Heart right ventricle (tissue), 16 donors: ENCODE results near the gene KRT81. TPM values are rescaled to one million over a fixed set of nuclear protein-coding genes. Genes with fewer than 3 reads are reported as not detected.
"Not testable (repeated sequence)": the region's sequence is repeated elsewhere in the genome, so short reads cannot be mapped to it uniquely, and the experiment has no call there.

ENCODE experiments used
- ATAC-seq, 8 donors: fragments of 200-7000 bp; cut with Tn5 transposase; one replicate each; pipeline ENCODE4 v1.9.1; 2020; ENCODE audit warnings: mild to moderate bottlenecking in 8 of 8, moderate library complexity in 8 of 8, moderate number of reproducible peaks in 1 of 8
- DNase-seq, 2 donors: peaks; one replicate each; pipeline ENCODE4 v3.0.0-alpha.2; 2020
- H3K27ac ChIP-seq, 10 donors: fragments of 200-600 bp; sonication (generic) in 2 of 10; one replicate each; pipeline versions ENCODE4 v1.5.0 to v1.8.0; 2020 to 2022; ENCODE audit warnings: mild to moderate bottlenecking in 3 of 10
- H3K27me3 ChIP-seq, 7 donors: fragments of 200-600 bp; one replicate each; pipeline ENCODE4 v1.8.0; 2021 to 2022; ENCODE audit warnings: mild to moderate bottlenecking in 2 of 7
- H3K36me3 ChIP-seq, 9 donors: fragments of 200-600 bp; sonication (generic) in 1 of 9; one replicate each; pipeline versions ENCODE4 v1.5.0 to v1.8.0; 2020 to 2022; ENCODE audit warnings: mild to moderate bottlenecking in 2 of 9
- H3K4me1 ChIP-seq, 9 donors: fragments of 200-600 bp; sonication (generic) in 1 of 9; one replicate each; pipeline versions ENCODE4 v1.5.0 to v1.8.0; 2020 to 2022; ENCODE audit warnings: mild to moderate bottlenecking in 4 of 9
- H3K4me3 ChIP-seq, 10 donors: fragments of 200-600 bp; sonication (generic) in 2 of 10; one replicate each; pipeline versions ENCODE4 v1.5.0 to v1.8.0; 2020 to 2022; ENCODE audit warnings: mild to moderate bottlenecking in 7 of 10, moderate library complexity in 2 of 10
- H3K9me3 ChIP-seq, 11 donors: fragments of 200-600 bp in 10 of 11; sonication (generic) in 2 of 11; one replicate each; pipeline versions ENCODE4 v1.5.0 to v1.8.0; 2013 to 2022; ENCODE audit warnings: mild to moderate bottlenecking in 2 of 11, control low read depth in 1 of 11, moderate library complexity in 1 of 11
- CTCF ChIP-seq, 9 donors: fragments of 200-600 bp; sonication (generic) in 2 of 9; IDR thresholded peaks; one replicate each; pipeline versions ENCODE4 v1.5.0 to v1.8.0; 2021 to 2022; ENCODE audit warnings: antibody characterized with exemption in 9 of 9, mild to moderate bottlenecking in 5 of 9, moderate library complexity in 1 of 9
- WGBS, 2 donors: extraction: QIAGEN DNeasy Blood & Tissue Kit; methylation state at CpG; one replicate each; pipeline ENCODE4 v1.1.7; 2013; ENCODE audit warnings: inconsistent platforms in 1 of 2; 5-methylcytosine and 5-hydroxymethylcytosine counted together
- intact Hi-C, 10 donors: fragments of 100-400 bp; cut with DNase I; formaldehyde crosslinking; loops; one replicate each; pipeline versions ENCODE4 v1.11.1 to v1.14.2; 2022
- polyA plus RNA-seq, 2 donors: library from polyadenylated mRNA; stranded (reverse); fragments of 200-250 nt; gene quantifications; one replicate each; pipeline ENCODE4 v1.2.3, GENCODE V29; 2013
- total RNA-seq, 10 donors: library from RNA; stranded (reverse); fragmentation: NEBNext Ultra II Directional in 3 of 10; extraction: Animal tissue kit (Norgen Biotek cat#: 25700) in 3 of 10; gene quantifications; one replicate each; pipeline versions ENCODE4 v1.2.1 to v1.2.4, GENCODE V29; 2021 to 2023
- donor health status: Arrhythmogenic right ventricular cardiomyopathy.
- donor health status: ischemic (EF 13 %, LVEDD 7.1; RV severe dilation, severe dysfunction).
- donor health status: healthy with polysubstance abuse.
- donor health status: DM: no; HTN: yes; CAD: no.
- donor health status: DM: no; HTN: no; CAD: no.
- donor health status: ischemic (EF 25% LVEDD 6.9; RV normal size, moderate dysfunction).
- donor health status: ischemic (EF 25% LVEDD 5.7; RV mildly dilated, moderate dysfunction).
- donor health status: healthy.
- donor health status: DM: yes; HTN: yes; CAD: no.
- donor health status: Ischemic cardiomyopathy.
- donor health status: ischemic (EF 35%, LVEDD 5.7; RV mildly dilated, moderate dysfunction).
- donor health status: nonischemic (EF 11% LVEDD 7.7; RV severe dilation, severe dysfunction).
- donor health status: DM: yes; HTN: yes; CAD: no.
- donor health status: PGD.
- donor health status: ischemic (EF 29% LVEDD 5.4; RV normal size, mild dysfunction).
- donor health status: nonischemic (EF 23%, LVEDD 6.1; RV moderate dilation, normal function).

Gene KRT81
- total and polyA plus RNA-seq, 12 donors, result not detected

DNA sequence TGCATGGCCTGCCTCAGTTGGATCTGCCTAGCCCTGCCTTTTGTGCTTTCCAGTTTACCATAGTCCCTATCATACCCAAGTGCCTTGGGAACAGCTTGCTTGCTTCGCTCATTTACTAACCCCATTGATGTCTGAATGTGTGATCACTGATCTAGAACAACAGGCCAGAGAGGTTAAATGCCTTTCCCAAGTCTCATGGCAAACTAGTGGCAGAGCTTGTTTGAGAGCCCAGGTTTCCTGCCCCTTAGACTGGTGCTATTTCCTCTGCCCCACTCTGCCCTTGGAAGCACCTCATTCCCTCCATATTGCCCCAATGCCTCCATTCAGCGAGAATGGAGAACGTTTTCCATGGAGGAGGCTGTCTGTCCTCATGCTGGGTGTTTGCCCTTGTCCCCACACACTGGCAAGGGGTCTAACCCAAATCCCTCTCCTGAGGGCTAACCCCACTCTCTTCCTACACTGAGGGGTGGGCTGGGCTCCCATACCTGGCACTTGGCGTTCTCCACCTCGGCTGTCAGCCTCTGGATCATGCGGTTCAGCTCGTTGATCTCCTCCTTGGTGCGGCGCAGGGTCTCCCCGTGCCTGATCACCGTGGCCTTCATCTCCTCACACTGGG, 38.5 kb downstream of the KRT81 start:
- DNase-seq (no peak), ATAC-seq (no peak)
- WGBS, 2 donors, result 94 to 96% methylated on average over 11 of the region's 11 CpGs
- Histone ChIP-seq H3K4me1 (peaks cover 0 to 24% (median 5%) of the 10 kb centered on the region in 9 donors), H3K36me3 (no peaks in the 10 kb centered on the region), H3K9me3 (no peaks in the 10 kb centered on the region), H3K4me3 (no peak overlapping the region), H3K27me3 (peaks cover 5 to 77% (median 59%) of the 10 kb centered on the region in 7 donors), H3K27ac (no peak overlapping the region)
- intact Hi-C loops, result no loop called here
- no peak for TF ChIP-seq CTCF (IDR thresholded peaks at IDR 0.05)

- H3K36me3 ChIP-seq, ATAC-seq, DNase-seq, H3K4me3 ChIP-seq, intact Hi-C loops, H3K9me3 ChIP-seq, H3K27ac ChIP-seq: not testable (repeated sequence)
- 82 to 87% methylated on average over 8 of the region's 8 CpGs for WGBS, 2 donors
- Histone ChIP-seq H3K27me3 (peaks cover 1 to 71% (median 53%) of the 10 kb centered on the region in 7 donors), H3K4me1 (peaks cover 0 to 24% (median 6%) of the 10 kb centered on the region in 9 donors)
These were observed 39.1 kb downstream of the KRT81 start for GRCh38 chr12:52252175-52252615.

GRCh38 chr12:52251367-52252051, 39.8 kb downstream of the KRT81 start:
- intact Hi-C loops, result no loop called here
- Histone ChIP-seq H3K4me3 (no peak overlapping the region), H3K9me3 (no peaks in the 10 kb centered on the region), H3K4me1 (peaks cover 0 to 24% (median 13%) of the 10 kb centered on the region in 9 donors), H3K36me3 (no peaks in the 10 kb centered on the region), H3K27ac (no peak overlapping the region), H3K27me3 (peaks cover 0 to 64% (median 46%) of the 10 kb centered on the region in 7 donors)
- DNase-seq (no peak), ATAC-seq (no peak)
- 77 to 79% methylated on average over 9 of the region's 9 CpGs for WGBS, 2 donors
- TF ChIP-seq CTCF (IDR thresholded peaks at IDR 0.05), result no peak

DNA sequence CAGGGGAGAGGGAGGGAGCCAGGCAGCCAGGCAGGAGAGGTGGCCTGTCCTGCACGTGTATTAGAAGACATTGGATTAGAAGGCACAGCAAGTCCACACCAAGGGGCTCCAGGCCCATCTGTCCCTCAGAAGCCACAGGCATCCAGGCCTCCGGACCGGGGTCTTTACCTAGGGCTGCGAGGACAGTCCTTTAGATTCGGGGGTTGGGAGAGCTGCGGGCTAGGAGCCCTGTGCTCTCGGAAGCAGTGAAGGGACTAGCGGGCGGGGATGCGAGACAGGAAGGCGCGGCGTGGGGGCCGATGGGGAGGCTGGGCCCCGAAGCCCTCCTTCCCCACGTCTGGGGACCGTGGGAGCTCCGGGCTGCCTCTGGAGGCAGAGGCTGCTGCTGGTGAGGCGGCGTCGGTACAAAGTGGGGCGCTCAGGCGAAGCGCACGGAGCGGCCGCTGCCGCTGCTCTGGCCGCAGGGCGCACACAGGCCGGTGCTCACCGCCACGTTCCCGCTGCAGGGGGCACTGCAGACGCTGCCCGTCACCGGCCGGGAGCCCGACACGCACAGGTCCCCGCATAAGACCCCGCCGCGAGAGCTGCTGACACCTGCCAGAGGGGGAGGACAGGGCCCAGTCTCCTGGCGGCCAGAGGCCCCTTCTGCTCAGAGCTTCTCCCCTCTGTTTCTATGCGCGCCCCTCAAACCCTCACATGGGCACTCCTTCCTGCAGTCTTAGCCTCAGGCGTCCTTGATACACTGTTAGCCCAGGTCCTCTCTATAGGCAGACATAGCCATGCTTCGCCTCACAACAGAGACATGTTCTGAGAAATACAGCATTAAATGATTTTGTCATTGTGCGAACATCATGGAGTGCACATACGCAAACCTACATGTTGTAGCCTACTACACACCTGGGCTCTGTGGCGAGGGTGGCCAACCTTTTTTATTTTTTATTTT, 41.0 kb downstream of the KRT81 start:
- intact Hi-C loops, result no loop called here
- no peaks in the 10 kb centered on the region for H3K9me3 ChIP-seq
- peak in 5 of 9 donors; percentile 8 to 38 (median 26) for TF ChIP-seq CTCF (IDR thresholded peaks at IDR 0.05)
- WGBS, 2 donors, result 21 to 36% methylated on average over 52 of the region's 52 CpGs
- peaks cover 0 to 24% (median 13%) of the 10 kb centered on the region in 9 donors for H3K4me1 ChIP-seq
- no peak overlapping the region for H3K4me3 ChIP-seq
- DNase-seq, result no peak
- peak in 4 of 8 donors; percentile 29 to 52 (median 43) for ATAC-seq
- no peak overlapping the region for H3K27ac ChIP-seq
- H3K27me3 ChIP-seq, result peaks cover 0 to 52% (median 34%) of the 10 kb centered on the region in 7 donors
- no peaks in the 10 kb centered on the region for H3K36me3 ChIP-seq
